HG03196 (cell line): ENCODE data around the gene ABCD2.
"Not testable (repeated sequence)": the region's sequence is repeated elsewhere in the genome, so short reads cannot be mapped to it uniquely, and the experiment has no call there.

ENCODE experiments used
- ATAC-seq: cut with Tn5 transposase; IDR thresholded peaks from one replicate; pipeline ENCODE4 v1.9.1; 2021; ENCODE audit not compliant: unreplicated experiment

The ABCD2 gene

DNA sequence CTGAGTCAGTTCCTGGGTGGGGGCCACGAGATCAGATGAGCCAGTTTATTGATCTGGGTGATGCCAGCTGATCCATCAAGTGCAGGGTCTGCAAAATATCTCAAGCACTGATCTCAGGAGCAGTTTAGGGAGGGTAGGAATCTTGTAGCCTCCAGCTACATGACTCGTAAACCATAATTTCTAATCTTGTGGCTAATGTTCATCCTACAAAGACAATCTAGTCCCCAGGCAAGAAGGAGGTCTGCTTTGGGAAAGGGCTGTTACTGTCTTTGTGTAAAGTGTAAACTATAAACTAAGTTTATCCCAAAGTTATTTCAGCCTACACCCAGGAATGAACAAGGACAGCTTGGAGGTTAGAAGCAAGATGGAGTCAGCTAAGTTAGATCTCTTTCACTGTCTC, 75.4 kb downstream of the ABCD2 start:
- ATAC-seq, result not testable (repeated sequence)

DNA sequence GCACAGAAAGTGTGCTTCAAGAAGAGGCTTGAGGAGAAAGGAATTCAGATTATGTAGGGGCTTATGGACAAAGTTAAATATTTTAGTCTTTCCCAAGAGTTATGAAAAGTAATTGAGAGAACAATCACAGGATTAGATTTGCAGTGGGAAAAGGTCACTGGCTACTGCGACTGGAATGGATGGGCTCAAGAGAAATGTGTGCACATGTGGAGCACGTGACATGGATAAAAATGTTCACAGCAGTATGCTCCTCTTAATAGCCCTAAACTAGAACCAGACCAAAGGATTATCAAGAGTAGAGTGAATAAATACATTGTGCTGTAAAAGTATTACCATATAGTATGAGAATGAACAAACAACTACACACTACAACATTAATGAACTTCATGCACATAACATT, 78.1 kb downstream of the ABCD2 start:
- no peak for ATAC-seq

DNA sequence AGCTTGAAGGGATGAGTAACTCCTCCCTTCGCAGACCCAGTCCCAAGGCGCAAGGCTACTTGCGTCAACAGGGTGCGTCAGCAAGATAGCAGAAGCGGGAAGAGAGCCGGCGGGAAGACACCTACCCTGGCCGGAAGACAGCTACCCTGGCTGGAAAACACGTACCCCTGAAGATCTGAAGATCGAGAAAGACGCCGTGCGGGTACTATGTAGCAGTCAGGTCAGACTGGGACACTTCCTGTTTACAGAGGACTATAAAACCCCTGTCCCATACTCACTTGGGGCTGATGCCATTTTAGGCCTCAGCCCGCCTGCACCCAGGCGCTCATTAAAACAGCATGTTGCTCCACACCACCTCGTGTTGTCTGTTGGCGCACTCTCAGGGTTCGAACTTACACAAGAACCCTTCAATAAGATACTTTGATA, 80.9 kb downstream of the ABCD2 start:
- ATAC-seq, result no peak

DNA sequence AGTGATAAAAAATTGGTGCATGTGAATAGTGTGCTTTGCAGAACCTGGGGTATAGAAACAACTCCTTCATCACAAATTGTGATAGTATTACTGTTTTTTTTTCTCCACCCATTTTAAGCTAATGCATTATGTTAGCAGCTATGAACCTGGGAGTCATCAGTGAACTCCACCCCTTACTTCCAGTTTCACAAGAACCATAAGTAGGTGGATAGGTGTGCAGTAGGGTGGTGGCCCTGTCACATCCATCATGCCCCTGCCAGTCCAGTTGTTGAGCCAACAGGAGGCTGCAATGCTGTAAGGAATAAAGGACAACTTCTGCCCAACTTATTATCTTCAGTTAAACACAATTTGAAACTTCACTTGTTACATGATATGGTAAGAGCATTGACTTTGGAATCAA, 85.7 kb downstream of the ABCD2 start:
- no peak for ATAC-seq

DNA sequence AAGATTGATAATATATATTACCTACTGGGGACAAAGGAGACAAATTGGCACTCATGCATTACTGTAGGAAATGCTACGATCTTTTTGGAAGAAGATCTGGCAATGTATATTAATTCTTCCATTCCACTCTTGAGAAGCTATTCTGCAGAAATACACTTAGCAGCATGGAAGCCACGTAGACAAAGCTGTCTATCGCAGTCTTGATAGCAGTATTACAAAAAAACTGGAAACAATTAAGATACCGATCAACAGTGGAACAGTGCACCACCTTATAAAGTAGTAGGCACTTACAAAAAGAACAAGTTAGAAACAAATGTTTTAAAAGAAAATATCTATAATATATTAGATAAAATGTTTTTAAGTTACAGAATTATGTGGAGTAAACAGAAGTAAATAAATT, 87.2 kb downstream of the ABCD2 start:
- no peak for ATAC-seq

DNA sequence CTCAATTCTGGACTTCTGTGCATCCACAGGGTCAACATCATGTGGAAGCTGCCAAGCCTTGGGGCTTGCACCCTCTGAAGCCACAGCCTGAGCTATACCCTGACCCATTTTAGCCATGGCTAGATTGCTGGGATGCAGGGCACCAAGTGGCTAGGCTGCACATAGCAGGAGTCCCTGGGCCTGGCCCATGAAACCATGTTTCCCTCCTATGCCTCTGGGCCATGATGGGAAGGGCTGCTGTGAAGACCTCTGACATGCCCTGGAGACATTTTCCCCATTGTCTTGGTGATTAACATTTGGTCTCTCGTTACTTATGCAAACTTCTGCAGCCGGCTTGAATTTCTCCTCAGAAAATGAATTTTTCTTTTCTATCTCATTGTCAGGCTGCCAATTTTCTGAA, 92.6 kb downstream of the ABCD2 start:
- ATAC-seq, result no peak

DNA sequence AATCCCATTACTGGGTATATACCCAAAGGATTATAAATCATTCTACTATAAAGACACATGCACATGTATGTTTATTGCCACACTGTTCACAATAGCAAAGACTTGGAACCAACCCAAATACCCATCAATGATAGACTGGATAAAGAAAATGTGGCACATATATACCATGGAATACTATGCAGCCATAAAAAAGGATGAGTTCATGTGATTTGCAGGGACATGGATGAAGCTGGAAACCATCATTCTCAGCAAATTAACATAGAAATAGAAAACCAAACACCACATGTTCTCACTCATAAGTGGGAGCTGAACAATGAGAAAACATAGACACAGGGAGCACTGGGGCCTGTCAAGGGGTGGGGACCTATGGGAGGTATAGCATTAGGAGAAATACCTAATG, 97.4 kb downstream of the ABCD2 start:
- ATAC-seq, result not testable (repeated sequence)

DNA sequence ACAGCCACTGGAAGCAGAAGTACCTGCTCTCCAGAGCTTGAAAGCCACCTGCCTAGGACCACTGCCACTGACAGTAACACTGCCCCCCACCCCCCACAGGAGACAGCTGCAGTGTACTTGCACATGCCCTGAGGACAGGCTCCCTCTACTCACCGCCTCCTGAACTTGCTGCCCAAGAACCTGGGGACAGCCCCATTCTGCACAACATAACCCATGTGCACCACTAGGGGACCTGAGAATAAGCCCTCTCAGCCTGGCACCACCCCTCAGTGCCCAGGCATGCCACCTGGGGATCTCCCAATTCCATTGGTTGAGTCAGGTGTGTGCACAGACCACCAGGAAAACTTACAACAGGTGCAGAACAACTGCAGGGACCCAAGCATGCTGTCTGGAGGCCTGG, 109.6 kb downstream of the ABCD2 start:
- no peak for ATAC-seq

DNA sequence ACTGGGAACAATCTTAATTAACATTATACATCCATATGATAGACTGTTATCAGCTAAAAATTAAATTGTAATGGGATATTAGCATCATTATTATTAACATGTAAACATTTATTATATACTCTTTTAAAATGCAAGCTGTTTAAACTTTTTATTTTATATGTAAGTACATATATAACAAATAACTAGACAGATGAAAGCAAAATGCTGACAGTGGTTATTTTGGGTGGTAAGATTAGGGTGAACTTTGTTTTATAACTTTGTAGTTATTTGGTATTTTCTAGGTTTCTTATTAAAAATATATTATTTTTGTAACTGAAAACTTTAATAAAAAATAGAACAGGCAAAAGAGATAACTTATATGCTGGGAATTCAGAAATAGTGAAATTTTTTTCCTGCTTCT, 114.0 kb downstream of the ABCD2 start:
- no peak for ATAC-seq

DNA sequence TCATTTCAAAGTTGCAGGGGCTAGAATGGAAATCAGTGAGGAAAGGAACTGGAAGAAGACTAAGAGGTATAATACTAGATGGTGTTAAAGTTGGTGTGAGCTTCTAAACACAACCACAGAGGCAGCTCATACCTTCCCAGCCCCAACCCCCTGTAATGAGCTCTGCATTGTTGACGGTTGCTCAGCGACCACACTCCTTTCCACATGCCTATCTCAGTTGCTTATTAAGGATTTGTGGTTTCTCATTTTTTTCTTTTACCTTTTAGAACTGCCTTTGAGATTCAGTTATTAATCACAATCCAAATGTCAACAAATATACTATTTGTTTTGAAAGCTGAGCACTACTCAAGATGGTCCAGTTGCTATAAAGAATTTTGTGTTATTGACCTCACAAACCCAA, 114.6 kb downstream of the ABCD2 start:
- no peak for ATAC-seq

DNA sequence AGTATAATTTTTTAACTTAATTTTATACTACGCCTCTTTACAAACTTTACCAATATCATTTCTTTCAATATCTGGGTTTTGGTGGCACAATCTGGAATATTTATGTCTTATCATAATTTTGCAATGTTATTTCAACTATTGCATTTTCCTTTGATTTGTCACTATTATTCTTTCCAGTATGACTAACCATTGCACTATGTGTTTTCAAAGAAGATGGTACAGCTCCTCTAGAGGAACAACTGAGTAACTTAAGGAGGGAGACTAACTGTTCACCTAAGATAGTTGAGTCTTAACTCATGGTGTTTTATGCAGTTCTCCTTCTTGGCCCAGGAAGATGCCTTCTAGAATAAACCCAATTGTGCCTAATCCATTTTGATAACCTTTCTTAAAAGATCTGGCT, 116.2 kb downstream of the ABCD2 start:
- ATAC-seq, result no peak

DNA sequence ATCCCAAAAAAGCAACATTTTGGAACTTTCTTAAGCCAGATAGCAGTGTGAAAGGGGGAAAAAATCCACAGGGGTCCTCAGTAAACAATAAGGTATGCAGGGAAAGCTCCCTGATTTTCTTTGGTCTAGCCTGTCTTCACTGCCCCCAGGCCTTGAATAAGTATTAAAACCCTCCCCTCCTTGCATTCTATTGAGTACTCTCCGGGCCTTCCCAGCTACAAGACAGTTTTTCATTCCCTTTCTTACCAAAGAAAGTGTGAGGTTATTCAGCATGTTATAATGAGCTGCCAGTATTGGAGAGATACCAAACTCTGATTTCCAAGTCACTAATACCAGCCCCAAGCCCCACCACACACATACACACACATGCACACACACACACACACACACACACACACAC, 116.9 kb downstream of the ABCD2 start:
- no peak for ATAC-seq
